Vagina (tissue), 2 donors: ENCODE results near the gene GALNT12. TPM values are rescaled to one million over a fixed set of nuclear protein-coding genes. Genes with fewer than 3 reads are reported as not detected.

ENCODE experiments used
- DNase-seq, 2 donors: peaks; one replicate each; pipeline ENCODE4 v3.0.0-alpha.2; 2017; ENCODE audit errors: extremely low spot score in 2 of 2
- H3K27ac ChIP-seq: fragments of 200-600 bp; sonication (generic); one replicate; pipeline ENCODE4 v1.5.1; 2019
- H3K27me3 ChIP-seq: fragments of 200-600 bp; sonication (generic); one replicate; pipeline ENCODE4 v1.5.1; 2019
- H3K36me3 ChIP-seq, 2 donors: fragments of 200-600 bp; sonication (generic); one replicate each; pipeline ENCODE4 v1.5.1; 2017 to 2019
- H3K4me1 ChIP-seq: fragments of 200-600 bp; sonication (generic); one replicate; pipeline ENCODE4 v1.5.1; 2019
- H3K4me3 ChIP-seq, 2 donors: fragments of 200-600 bp; sonication (generic); 1 replicate in 1 of 2; 2 replicates in 1 of 2; pipeline ENCODE4 v1.5.1; 2016 to 2019
- H3K9me3 ChIP-seq: fragments of 200-600 bp; sonication (generic); one replicate; pipeline ENCODE4 v1.5.1; 2019
- POLR2A ChIP-seq, 2 donors: fragments of 450-650 bp; IDR thresholded peaks; one replicate each; pipeline ENCODE4 v1.6.1; 2017; ENCODE audit warnings: antibody characterized with exemption in 2 of 2, mild to moderate bottlenecking in 2 of 2, moderate library complexity in 2 of 2
- POLR2AphosphoS5 ChIP-seq, 2 donors: sonication (generic); formaldehyde crosslinking; IDR thresholded peaks; one replicate each; pipeline ENCODE4 v1.9.0; 2017; ENCODE audit warnings: antibody characterized with exemption in 2 of 2, mild to moderate bottlenecking in 2 of 2, low read depth in 1 of 2; ENCODE audit not compliant: insufficient read depth in 1 of 2
- intact Hi-C: fragments of 100-400 bp; cut with DNase I; formaldehyde crosslinking; loops from one replicate; pipeline ENCODE4 v1.15.1; 2023
- total RNA-seq: library from RNA; depleted of rRNA; stranded (reverse); fragments of >200 nt; gene quantifications from one replicate; pipeline ENCODE4 v1.2.3, GENCODE V29; 2016
- TF ChIP-seq, protein P1 (sequence below), 3 experiments: fragments of 450-650 bp in 2 of 3; fragments of 200-600 bp in 1 of 3; sonication (generic) in 1 of 3; IDR thresholded peaks; one replicate each; pipeline ENCODE4 v1.5.1; 2017 to 2019; ENCODE audit warnings: antibody characterized with exemption in 3 of 3, mild to moderate bottlenecking in 2 of 3, moderate library complexity in 2 of 3

The GALNT12 gene
- total RNA-seq, 1 donor from 2014 or later = 5.4 TPM

DNA sequence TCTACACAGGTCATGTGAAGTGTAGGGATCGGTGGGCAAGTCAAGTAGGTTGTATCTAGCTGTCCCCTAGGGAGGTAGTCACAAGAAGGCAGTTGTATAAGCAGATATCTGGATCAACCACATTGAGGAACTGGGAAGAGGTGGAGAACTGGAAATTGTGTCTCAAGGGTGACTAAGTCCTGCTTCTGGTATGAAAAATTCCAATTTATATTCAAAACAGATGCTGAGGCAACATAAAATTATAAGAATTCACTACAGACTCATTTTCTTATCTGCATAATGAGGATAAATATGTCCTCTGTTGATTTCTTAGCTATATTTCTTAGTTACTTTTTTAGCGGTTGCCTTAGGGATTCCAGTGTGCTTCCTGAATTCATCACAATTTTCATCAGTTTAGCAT, 46.8 kb downstream of the GALNT12 start:
- intact Hi-C loops = loop anchor here (5.0 kb wide), 1 partner anchor 138 kb away; no protein-coding TSS in a partner anchor
- Histone ChIP-seq H3K36me3 (no peaks in the 10 kb centered on the region), H3K9me3 (no peaks in the 10 kb centered on the region), H3K27ac (no peak overlapping the region), H3K4me1 (no peaks in the 10 kb centered on the region), H3K4me3 (no peak overlapping the region), H3K27me3 (no peaks in the 10 kb centered on the region)
- no peak for DNase-seq
- TF ChIP-seq POLR2AphosphoS5 (IDR thresholded peaks at IDR 0.05; ENCODE audit: insufficient read depth in 1 of 2, low read depth in 1 of 2) (no peak), POLR2A (IDR thresholded peaks at IDR 0.05) (no peak)
- TF ChIP-seq, protein P1, sequence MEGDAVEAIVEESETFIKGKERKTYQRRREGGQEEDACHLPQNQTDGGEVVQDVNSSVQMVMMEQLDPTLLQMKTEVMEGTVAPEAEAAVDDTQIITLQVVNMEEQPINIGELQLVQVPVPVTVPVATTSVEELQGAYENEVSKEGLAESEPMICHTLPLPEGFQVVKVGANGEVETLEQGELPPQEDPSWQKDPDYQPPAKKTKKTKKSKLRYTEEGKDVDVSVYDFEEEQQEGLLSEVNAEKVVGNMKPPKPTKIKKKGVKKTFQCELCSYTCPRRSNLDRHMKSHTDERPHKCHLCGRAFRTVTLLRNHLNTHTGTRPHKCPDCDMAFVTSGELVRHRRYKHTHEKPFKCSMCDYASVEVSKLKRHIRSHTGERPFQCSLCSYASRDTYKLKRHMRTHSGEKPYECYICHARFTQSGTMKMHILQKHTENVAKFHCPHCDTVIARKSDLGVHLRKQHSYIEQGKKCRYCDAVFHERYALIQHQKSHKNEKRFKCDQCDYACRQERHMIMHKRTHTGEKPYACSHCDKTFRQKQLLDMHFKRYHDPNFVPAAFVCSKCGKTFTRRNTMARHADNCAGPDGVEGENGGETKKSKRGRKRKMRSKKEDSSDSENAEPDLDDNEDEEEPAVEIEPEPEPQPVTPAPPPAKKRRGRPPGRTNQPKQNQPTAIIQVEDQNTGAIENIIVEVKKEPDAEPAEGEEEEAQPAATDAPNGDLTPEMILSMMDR (IDR thresholded peaks at IDR 0.05) = no peak

DNA sequence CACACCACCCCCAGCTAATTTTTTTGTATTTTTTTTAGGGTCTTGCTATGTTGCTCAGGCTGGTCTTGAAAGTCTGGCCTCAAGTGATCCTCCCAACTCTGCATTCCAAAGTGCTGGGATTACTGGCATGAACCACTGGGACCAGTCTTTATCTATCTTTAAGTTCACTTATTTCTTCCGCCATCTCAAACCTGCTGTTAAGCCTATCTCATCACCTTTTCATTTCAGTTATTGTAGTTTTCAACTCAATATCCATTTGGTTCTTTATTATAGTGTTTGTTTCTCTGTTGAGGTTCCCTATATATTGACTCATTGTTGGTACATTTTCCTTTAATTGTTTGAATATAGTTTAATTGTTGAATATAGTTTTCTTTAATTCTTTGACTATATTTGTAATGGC, 48.1 kb downstream of the GALNT12 start:
- H3K27me3 ChIP-seq = no peaks in the 10 kb centered on the region
- no peaks in the 10 kb centered on the region for H3K9me3 ChIP-seq
- intact Hi-C loops = no loop called here
- no peak overlapping the region for H3K4me3 ChIP-seq
- H3K27ac ChIP-seq = no peak overlapping the region
- H3K36me3 ChIP-seq = no peaks in the 10 kb centered on the region
- no peaks in the 10 kb centered on the region for H3K4me1 ChIP-seq
- no peak for DNase-seq
- TF ChIP-seq, protein P1 (IDR thresholded peaks at IDR 0.05) = no peak
- TF ChIP-seq POLR2AphosphoS5 (IDR thresholded peaks at IDR 0.05; ENCODE audit: insufficient read depth in 1 of 2, low read depth in 1 of 2) (no peak), POLR2A (IDR thresholded peaks at IDR 0.05) (no peak)

DNA sequence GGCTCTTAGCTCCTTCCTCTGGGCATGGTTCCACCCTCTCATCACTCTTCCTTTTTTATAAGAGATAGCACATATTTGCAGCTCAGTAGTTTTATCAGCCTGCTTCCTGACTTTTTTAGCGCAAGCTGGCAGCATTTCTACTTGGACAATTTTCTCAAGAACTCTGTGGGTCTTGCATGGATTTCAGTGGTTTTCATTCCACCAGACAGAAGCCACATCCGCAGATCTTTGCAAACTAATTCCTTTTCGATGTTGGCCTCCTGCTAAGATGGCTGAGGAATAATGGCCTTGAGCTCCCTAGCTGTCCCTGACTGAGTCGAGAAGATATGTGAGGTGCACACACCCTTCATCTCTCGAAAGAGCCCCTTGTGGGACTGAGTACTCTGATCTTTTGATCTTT, 49.5 kb downstream of the GALNT12 start:
- no peaks in the 10 kb centered on the region for H3K36me3 ChIP-seq
- TF ChIP-seq, protein P1 (IDR thresholded peaks at IDR 0.05) = no peak
- TF ChIP-seq POLR2A (IDR thresholded peaks at IDR 0.05) (no peak), POLR2AphosphoS5 (IDR thresholded peaks at IDR 0.05; ENCODE audit: insufficient read depth in 1 of 2, low read depth in 1 of 2) (no peak)
- no peaks in the 10 kb centered on the region for H3K27me3 ChIP-seq
- peaks cover 10% of the 10 kb centered on the region for H3K4me1 ChIP-seq
- no peaks in the 10 kb centered on the region for H3K9me3 ChIP-seq
- no peak overlapping the region for H3K27ac ChIP-seq
- intact Hi-C loops = no loop called here
- DNase-seq = no peak
- H3K4me3 ChIP-seq = no peak overlapping the region

DNA sequence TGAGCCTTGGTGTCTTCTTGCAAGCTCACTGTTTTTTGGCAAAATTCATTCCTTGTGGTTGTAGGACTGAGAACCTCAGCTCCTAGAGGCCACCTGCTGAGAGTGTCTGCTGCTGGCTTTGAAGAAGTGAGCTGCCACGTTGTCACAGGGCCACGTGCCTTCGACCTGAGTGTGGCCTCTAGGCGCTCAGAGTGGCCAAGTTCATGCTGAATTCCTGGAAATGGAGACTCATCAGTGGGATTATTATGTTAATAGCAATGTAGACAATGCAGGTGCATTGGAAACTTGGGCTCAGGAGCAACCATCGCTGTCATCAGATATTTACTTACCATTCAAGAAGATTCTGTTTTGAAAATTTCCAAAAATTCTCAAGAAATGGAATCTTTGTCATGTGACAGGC, 52.5 kb downstream of the GALNT12 start:
- intact Hi-C loops = loop anchor here (5.0 kb wide), 1 partner anchor 117 kb away; no protein-coding TSS in a partner anchor
- Histone ChIP-seq H3K4me3 (no peak overlapping the region), H3K27me3 (no peaks in the 10 kb centered on the region), H3K27ac (no peak overlapping the region), H3K9me3 (no peaks in the 10 kb centered on the region), H3K36me3 (no peaks in the 10 kb centered on the region), H3K4me1 (peaks cover 31% of the 10 kb centered on the region)
- DNase-seq = no peak
- TF ChIP-seq POLR2A (IDR thresholded peaks at IDR 0.05) = no peak
- TF ChIP-seq, protein P1 (IDR thresholded peaks at IDR 0.05) = no peak
- no peak for TF ChIP-seq POLR2AphosphoS5 (IDR thresholded peaks at IDR 0.05; ENCODE audit: insufficient read depth in 1 of 2, low read depth in 1 of 2)

DNA sequence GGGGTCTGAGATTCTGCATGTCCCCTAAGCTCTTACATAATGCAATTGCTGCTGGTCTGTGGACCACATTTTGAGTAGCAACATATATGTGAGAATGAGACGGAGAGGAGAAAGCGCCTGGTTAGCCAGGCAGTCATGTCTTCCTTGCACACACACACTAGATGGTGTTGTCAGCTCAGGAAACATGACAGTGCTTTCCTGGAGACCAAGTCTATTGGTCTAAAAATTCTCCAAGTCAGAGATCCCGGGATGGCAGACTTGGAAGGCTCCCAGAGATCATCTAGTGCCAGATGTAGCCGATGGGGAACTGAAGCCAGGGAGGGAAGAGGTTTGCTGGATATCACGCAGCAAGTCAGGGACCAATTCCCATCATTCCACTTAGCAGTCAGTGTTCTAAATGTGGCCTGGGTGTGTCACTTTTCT, 53.4 kb downstream of the GALNT12 start:
- Histone ChIP-seq H3K27ac (peak overlapping the region; percentile 64), H3K27me3 (no peaks in the 10 kb centered on the region), H3K9me3 (no peaks in the 10 kb centered on the region), H3K4me3 (no peak overlapping the region), H3K4me1 (peaks cover 40% of the 10 kb centered on the region), H3K36me3 (no peaks in the 10 kb centered on the region)
- DNase-seq = no peak
- intact Hi-C loops = loop anchor here (5.0 kb wide), 1 partner anchor 116 kb away; no protein-coding TSS in a partner anchor
- TF ChIP-seq, protein P1 (IDR thresholded peaks at IDR 0.05) = peak; percentile 38 to 44 (median 42)
- TF ChIP-seq POLR2AphosphoS5 (IDR thresholded peaks at IDR 0.05; ENCODE audit: insufficient read depth in 1 of 2, low read depth in 1 of 2) (peak in 1 of 2 donors; percentile 65), POLR2A (IDR thresholded peaks at IDR 0.05) (no peak)
